Sigmoid colon (tissue), 7 donors: ENCODE data around the gene ERVFRD-1. TPM values are rescaled to one million over a fixed set of nuclear protein-coding genes. Genes with fewer than 3 reads are reported as not detected.

Experiments used
- DNase-seq: peaks from one replicate; pipeline ENCODE4 v3.0.0-alpha.2; 2019
- H3K27ac ChIP-seq, 4 donors: fragments of 200-600 bp; sonication (generic); one replicate each; pipeline ENCODE4 v1.5.1; 2016 to 2019; ENCODE audit warnings: mild to moderate bottlenecking in 1 of 4
- H3K27me3 ChIP-seq, 3 donors: fragments of 200-600 bp; sonication (generic); one replicate each; pipeline ENCODE4 v1.5.1; 2019; ENCODE audit warnings: mild to moderate bottlenecking in 1 of 3
- H3K36me3 ChIP-seq, 4 donors: fragments of 200-600 bp; sonication (generic); one replicate each; pipeline ENCODE4 v1.5.1; 2016 to 2019
- H3K4me1 ChIP-seq, 4 donors: fragments of 200-600 bp; sonication (generic); one replicate each; pipeline ENCODE4 v1.5.1; 2017 to 2019
- H3K4me3 ChIP-seq, 4 donors: fragments of 200-600 bp; sonication (generic); one replicate each; pipeline ENCODE4 v1.5.1; 2017 to 2019; ENCODE audit warnings: mild to moderate bottlenecking in 2 of 4, moderate library complexity in 1 of 4
- H3K9me3 ChIP-seq, 4 donors: fragments of 200-600 bp in 3 of 4; sonication (generic) in 3 of 4; one replicate each; pipeline versions ENCODE4 v1.5.1 to v1.6.1; 2013 to 2019
- EP300 ChIP-seq, 4 donors: sonication (generic); formaldehyde crosslinking; IDR thresholded peaks; one replicate each; pipeline ENCODE4 v1.6.1; 2017; ENCODE audit warnings: antibody characterized with exemption in 4 of 4
- POLR2A ChIP-seq, 2 donors: fragments of 450-650 bp; IDR thresholded peaks; one replicate each; pipeline ENCODE4 v1.6.1; 2016; ENCODE audit warnings: antibody characterized with exemption in 2 of 2, mild to moderate bottlenecking in 2 of 2, moderate library complexity in 2 of 2
- POLR2AphosphoS5 ChIP-seq, 4 donors: sonication (generic); formaldehyde crosslinking; IDR thresholded peaks; one replicate each; pipeline ENCODE4 v1.6.1; 2017; ENCODE audit warnings: antibody characterized with exemption in 4 of 4
- WGBS, 2 donors: extraction: QIAGEN DNeasy Blood & Tissue Kit; methylation state at CpG; one replicate each; pipeline ENCODE4 v1.1.7; 2013; 5-methylcytosine and 5-hydroxymethylcytosine counted together
- intact Hi-C: fragments of 100-400 bp; cut with DNase I; formaldehyde crosslinking; loops from one replicate; pipeline ENCODE4 v1.15.1; 2023
- polyA plus RNA-seq, 3 donors: library from polyadenylated mRNA; stranded (reverse); fragments of 200-250 nt; gene quantifications; one replicate each; pipeline ENCODE4 v1.2.3, GENCODE V29; 2013
- total RNA-seq, 4 donors: library from RNA; depleted of rRNA; stranded (reverse); fragments of >200 nt; gene quantifications; one replicate each; pipeline ENCODE4 v1.1.0, GENCODE V29; 2016
- TF ChIP-seq, protein P1 (sequence below), 4 experiments: fragments of 450-650 bp in 3 of 4; fragments of 200-600 bp in 1 of 4; IDR thresholded peaks; one replicate each; pipeline ENCODE4 v1.5.1; 2016 to 2019; ENCODE audit warnings: antibody characterized with exemption in 4 of 4, mild to moderate bottlenecking in 3 of 4, moderate library complexity in 2 of 4
- donor health status: healthy with polysubstance abuse.
- donor health status: Bipolar disorder and iron deficiency.
- donor health status: healthy.

The ERVFRD-1 gene
- total and polyA plus RNA-seq, 7 donors: 0.03 to 0.60 (median 0.36) TPM; not detected in 4

DNA sequence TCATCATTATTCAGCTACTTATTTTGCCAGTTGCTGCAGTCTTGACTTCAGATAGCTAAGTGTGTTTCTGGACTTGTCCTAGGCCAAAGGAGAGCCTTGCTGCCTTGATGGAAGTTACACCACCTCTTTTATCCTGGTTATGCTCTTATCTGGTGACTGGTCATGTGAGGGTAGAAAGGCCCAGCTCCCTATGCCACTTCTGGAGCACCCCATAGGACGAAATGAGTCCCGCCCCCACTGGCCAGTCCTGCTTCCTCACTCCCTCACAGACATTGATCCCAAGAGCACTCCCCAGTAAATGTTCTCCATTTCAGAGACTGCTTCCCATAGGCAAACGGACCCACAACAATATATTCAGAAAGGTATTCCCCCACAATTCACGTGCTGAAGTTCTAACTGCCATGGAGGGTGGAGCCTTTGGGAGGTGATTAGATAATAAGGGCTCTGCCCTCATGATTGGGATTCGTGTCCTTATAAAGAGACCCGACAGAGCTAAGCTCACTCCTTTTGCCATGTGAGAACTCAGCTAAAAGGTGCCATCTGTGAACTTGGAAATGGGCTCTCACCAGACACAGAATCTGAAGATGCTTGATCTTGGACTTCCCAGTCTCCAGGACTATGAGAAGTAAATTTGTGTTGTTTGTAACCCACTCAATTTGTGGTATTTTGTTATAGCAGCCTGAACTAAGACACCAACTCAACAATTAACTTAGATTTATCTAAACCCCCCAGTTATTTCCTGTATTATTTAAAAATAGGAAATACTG is 45.9 kb downstream of the ERVFRD-1 start:
- intact Hi-C loops: loop anchor here (10.0 kb wide), 1 partner anchor 111 kb away; no protein-coding TSS in a partner anchor
- Histone ChIP-seq H3K36me3 (no peaks in the 10 kb centered on the region), H3K27me3 (no peaks in the 10 kb centered on the region), H3K4me1 (no peaks in the 10 kb centered on the region), H3K27ac (no peak overlapping the region), H3K4me3 (no peak overlapping the region), H3K9me3 (no peaks in the 10 kb centered on the region)
- DNase-seq: no peak
- 88 to 92% methylated on average over 6 of the region's 6 CpGs for WGBS, 2 donors
- TF ChIP-seq, protein P1, sequence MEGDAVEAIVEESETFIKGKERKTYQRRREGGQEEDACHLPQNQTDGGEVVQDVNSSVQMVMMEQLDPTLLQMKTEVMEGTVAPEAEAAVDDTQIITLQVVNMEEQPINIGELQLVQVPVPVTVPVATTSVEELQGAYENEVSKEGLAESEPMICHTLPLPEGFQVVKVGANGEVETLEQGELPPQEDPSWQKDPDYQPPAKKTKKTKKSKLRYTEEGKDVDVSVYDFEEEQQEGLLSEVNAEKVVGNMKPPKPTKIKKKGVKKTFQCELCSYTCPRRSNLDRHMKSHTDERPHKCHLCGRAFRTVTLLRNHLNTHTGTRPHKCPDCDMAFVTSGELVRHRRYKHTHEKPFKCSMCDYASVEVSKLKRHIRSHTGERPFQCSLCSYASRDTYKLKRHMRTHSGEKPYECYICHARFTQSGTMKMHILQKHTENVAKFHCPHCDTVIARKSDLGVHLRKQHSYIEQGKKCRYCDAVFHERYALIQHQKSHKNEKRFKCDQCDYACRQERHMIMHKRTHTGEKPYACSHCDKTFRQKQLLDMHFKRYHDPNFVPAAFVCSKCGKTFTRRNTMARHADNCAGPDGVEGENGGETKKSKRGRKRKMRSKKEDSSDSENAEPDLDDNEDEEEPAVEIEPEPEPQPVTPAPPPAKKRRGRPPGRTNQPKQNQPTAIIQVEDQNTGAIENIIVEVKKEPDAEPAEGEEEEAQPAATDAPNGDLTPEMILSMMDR (IDR thresholded peaks at IDR 0.05): no peak
- TF ChIP-seq EP300 (IDR thresholded peaks at IDR 0.05) (no peak), POLR2AphosphoS5 (IDR thresholded peaks at IDR 0.05) (no peak), POLR2A (IDR thresholded peaks at IDR 0.05) (no peak)

DNA sequence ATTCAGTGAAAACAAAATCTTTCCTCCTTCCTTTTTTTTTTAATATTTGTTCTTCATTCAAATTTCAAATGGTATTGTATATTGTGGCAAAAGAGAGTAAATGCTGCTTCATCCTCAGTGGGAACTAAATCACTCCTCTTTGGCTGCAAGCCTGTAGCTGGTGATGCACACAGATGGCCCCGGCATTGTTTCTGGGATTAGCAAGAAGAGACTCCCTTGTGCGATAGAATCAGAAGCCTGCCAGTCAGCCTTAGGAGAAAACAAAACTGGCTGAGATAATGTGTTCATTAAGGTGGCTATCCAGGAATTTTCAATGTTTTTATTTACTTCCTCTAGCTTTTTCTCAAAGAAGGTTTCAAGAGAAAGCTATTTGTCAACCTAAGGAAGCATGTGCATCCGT is 46.7 kb downstream of the ERVFRD-1 start:
- Histone ChIP-seq H3K36me3 (no peaks in the 10 kb centered on the region), H3K27ac (no peak overlapping the region), H3K27me3 (no peaks in the 10 kb centered on the region), H3K4me1 (no peaks in the 10 kb centered on the region), H3K9me3 (no peaks in the 10 kb centered on the region), H3K4me3 (no peak overlapping the region)
- DNase-seq: no peak
- intact Hi-C loops: loop anchor here (10.0 kb wide), 1 partner anchor 110 kb away; no protein-coding TSS in a partner anchor
- TF ChIP-seq POLR2A (IDR thresholded peaks at IDR 0.05) (no peak), POLR2AphosphoS5 (IDR thresholded peaks at IDR 0.05) (no peak), EP300 (IDR thresholded peaks at IDR 0.05) (no peak)
- TF ChIP-seq, protein P1 (IDR thresholded peaks at IDR 0.05): no peak
- WGBS, 2 donors: 83% methylated on average over 3 of the region's 3 CpGs

DNA sequence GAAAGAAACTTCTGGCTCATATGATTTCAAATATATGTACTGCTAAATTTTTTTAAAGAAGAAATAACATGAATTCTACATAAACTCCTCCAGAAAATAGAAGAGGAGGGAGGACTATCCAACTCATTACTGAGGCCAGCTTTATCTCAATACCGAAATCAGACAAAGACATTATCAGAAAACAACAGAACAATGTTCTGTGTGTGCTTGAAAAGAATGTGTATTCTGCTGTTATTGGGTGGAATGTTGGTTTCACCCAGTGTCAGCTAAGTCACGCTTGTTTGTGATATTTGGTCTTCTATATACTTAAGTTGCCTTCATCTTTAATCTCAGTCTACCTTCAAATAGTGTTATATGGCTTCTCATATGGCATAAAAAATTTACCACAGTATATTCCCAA is 48.8 kb downstream of the ERVFRD-1 start:
- no peak overlapping the region for H3K27ac ChIP-seq
- intact Hi-C loops: loop anchor here (10.0 kb wide), 1 partner anchor 108 kb away; no protein-coding TSS in a partner anchor
- WGBS, 2 donors: 88 to 92% methylated on average over 2 of the region's 2 CpGs
- no peaks in the 10 kb centered on the region for H3K9me3 ChIP-seq
- TF ChIP-seq, protein P1 (IDR thresholded peaks at IDR 0.05): no peak
- no peak for TF ChIP-seq POLR2A (IDR thresholded peaks at IDR 0.05)
- no peak for TF ChIP-seq POLR2AphosphoS5 (IDR thresholded peaks at IDR 0.05)
- no peak for TF ChIP-seq EP300 (IDR thresholded peaks at IDR 0.05)
- no peak overlapping the region for H3K4me3 ChIP-seq
- H3K4me1 ChIP-seq: no peaks in the 10 kb centered on the region
- H3K36me3 ChIP-seq: no peaks in the 10 kb centered on the region
- H3K27me3 ChIP-seq: no peaks in the 10 kb centered on the region
- no peak for DNase-seq

GRCh38 chr6:11062083-11062482 is 49.4 kb downstream of the ERVFRD-1 start:
- Histone ChIP-seq H3K9me3 (no peaks in the 10 kb centered on the region), H3K4me3 (no peak overlapping the region), H3K36me3 (no peaks in the 10 kb centered on the region), H3K27ac (no peak overlapping the region), H3K4me1 (no peaks in the 10 kb centered on the region), H3K27me3 (no peaks in the 10 kb centered on the region)
- TF ChIP-seq, protein P1 (IDR thresholded peaks at IDR 0.05): no peak
- TF ChIP-seq EP300 (IDR thresholded peaks at IDR 0.05) (no peak), POLR2A (IDR thresholded peaks at IDR 0.05) (no peak), POLR2AphosphoS5 (IDR thresholded peaks at IDR 0.05) (no peak)
- WGBS, 2 donors: 93 to 95% methylated on average over 4 of the region's 4 CpGs
- intact Hi-C loops: loop anchor here (10.0 kb wide), 1 partner anchor 107 kb away; no protein-coding TSS in a partner anchor
- DNase-seq: no peak
